H9 (cell line): ENCODE results near the gene RAB22A. TPM values are rescaled to one million over a fixed set of nuclear protein-coding genes. Genes with fewer than 3 reads are reported as not detected.
A peak's percentile ranks its signal among the peaks of the same experiment; 100 is the strongest.

Experiments
- DNase-seq: peaks from one replicate; pipeline ENCODE4 v3.0.0-alpha.2; 2017
- H2AFZ ChIP-seq: one replicate; pipeline ENCODE4 v1.6.1; 2013; ENCODE audit warnings: mild to moderate bottlenecking, low read length, control low read depth, moderate library complexity
- H2AK5ac ChIP-seq: 2 replicates; pipeline ENCODE4 v1.6.1; 2013; ENCODE audit warnings: low read length, control low read depth, mixed read lengths; ENCODE audit not compliant: insufficient read length
- H2BK120ac ChIP-seq: one replicate; pipeline ENCODE4 v1.6.1; 2013; ENCODE audit warnings: low read depth, mild to moderate bottlenecking, low read length, control low read depth, inconsistent platforms; ENCODE audit not compliant: poor library complexity, severe bottlenecking
- H2BK12ac ChIP-seq: 2 replicates; pipeline ENCODE4 v1.6.1; 2013; ENCODE audit warnings: low read length, control low read depth, mixed read lengths, low read depth; ENCODE audit not compliant: insufficient read length
- H2BK15ac ChIP-seq: 2 replicates; pipeline ENCODE4 v1.6.1; 2013; ENCODE audit warnings: low read depth, low read length, control low read depth
- H2BK20ac ChIP-seq: one replicate; pipeline ENCODE4 v1.6.1; 2013; ENCODE audit warnings: low read depth, mild to moderate bottlenecking, low read length, control low read depth, inconsistent platforms; ENCODE audit not compliant: poor library complexity, severe bottlenecking
- H2BK5ac ChIP-seq: 2 replicates; pipeline ENCODE4 v1.6.1; 2013; ENCODE audit warnings: low read length, control low read depth, mixed read lengths; ENCODE audit not compliant: insufficient read length
- H3K14ac ChIP-seq: 2 replicates; pipeline ENCODE4 v1.6.1; 2013; ENCODE audit warnings: low read length, control low read depth; ENCODE audit not compliant: insufficient read depth
- H3K18ac ChIP-seq: 2 replicates; pipeline ENCODE4 v1.6.1; 2013; ENCODE audit warnings: low read depth, mild to moderate bottlenecking, mixed read lengths, low read length, control low read depth; ENCODE audit not compliant: insufficient read length
- H3K23ac ChIP-seq: 2 replicates; pipeline ENCODE4 v1.6.1; 2013; ENCODE audit warnings: low read length, control low read depth, mixed read lengths, low read depth; ENCODE audit not compliant: insufficient read length
- H3K23me2 ChIP-seq: 2 replicates; pipeline ENCODE4 v1.6.1; 2013; ENCODE audit warnings: low read depth, mild to moderate bottlenecking, mixed read lengths, low read length, control low read depth; ENCODE audit not compliant: insufficient read length, poor library complexity, severe bottlenecking
- H3K27ac ChIP-seq: 2 replicates; pipeline ENCODE4 v1.5.1; 2013; ENCODE audit warnings: low read length, control low read depth, mixed read lengths, low read depth; ENCODE audit not compliant: insufficient read length
- H3K27me3 ChIP-seq: 2 replicates; pipeline ENCODE4 v1.6.1; 2013; ENCODE audit warnings: low read length, control low read depth, inconsistent platforms; ENCODE audit not compliant: insufficient read depth
- H3K4ac ChIP-seq: 2 replicates; pipeline ENCODE4 v1.6.1; 2013; ENCODE audit warnings: low read depth, mild to moderate bottlenecking, control low read depth, inconsistent platforms, low read length, moderate library complexity
- H3K4me1 ChIP-seq: 2 replicates; pipeline ENCODE4 v1.6.1; 2013; ENCODE audit warnings: low read length, control low read depth, inconsistent platforms; ENCODE audit not compliant: insufficient read depth
- H3K4me2 ChIP-seq: 2 replicates; pipeline ENCODE4 v1.6.1; 2013; ENCODE audit warnings: low read length, control low read depth, mixed read lengths; ENCODE audit not compliant: insufficient read length, insufficient read depth
- H3K56ac ChIP-seq: 2 replicates; pipeline ENCODE4 v1.6.1; 2013; ENCODE audit warnings: low read depth, mild to moderate bottlenecking, mixed read lengths, low read length, control low read depth; ENCODE audit not compliant: insufficient read length
- H3K79me1 ChIP-seq: 2 replicates; pipeline ENCODE4 v1.6.1; 2013; ENCODE audit warnings: low read depth, mild to moderate bottlenecking, moderate library complexity, low read length, control low read depth, inconsistent platforms; ENCODE audit not compliant: insufficient read depth, poor library complexity, severe bottlenecking
- H3K79me2 ChIP-seq: 2 replicates; pipeline ENCODE4 v1.6.1; 2013; ENCODE audit warnings: low read length, control low read depth, inconsistent platforms; ENCODE audit not compliant: insufficient read depth
- H3K9ac ChIP-seq: 2 replicates; pipeline ENCODE4 v1.6.1; 2013; ENCODE audit warnings: low read length, control low read depth, mixed read lengths; ENCODE audit not compliant: insufficient read length; ENCODE audit errors: extremely low read depth
- H3K9me3 ChIP-seq: one replicate; pipeline ENCODE4 v1.6.1; 2013; ENCODE audit warnings: low read depth, low read length, inconsistent platforms; ENCODE audit not compliant: control insufficient read depth
- H3T11ph ChIP-seq: one replicate; pipeline ENCODE4 v1.6.1; 2013; ENCODE audit warnings: mild to moderate bottlenecking, low read length, control low read depth, inconsistent platforms
- H4K20me1 ChIP-seq: one replicate; pipeline ENCODE4 v1.6.1; 2013; ENCODE audit not compliant: control insufficient read depth, insufficient read length, insufficient read depth
- H4K5ac ChIP-seq: 2 replicates; pipeline ENCODE4 v1.6.1; 2013; ENCODE audit warnings: low read depth, mild to moderate bottlenecking, mixed read lengths, low read length, control low read depth; ENCODE audit not compliant: insufficient read length
- H4K8ac ChIP-seq: replicated peaks from 2 replicates; pipeline ENCODE4 v1.6.1; 2013; ENCODE audit warnings: low read length, control low read depth, mixed read lengths, low read depth; ENCODE audit not compliant: insufficient read length
- H4K91ac ChIP-seq: 2 replicates; pipeline ENCODE4 v1.6.1; 2013; ENCODE audit warnings: low read depth, mild to moderate bottlenecking, moderate library complexity, mixed read lengths, low read length, control low read depth; ENCODE audit not compliant: insufficient read length
- H3K27ac Mint-ChIP-seq, 3 experiments: 2 replicates in 2 of 3; 3 replicates in 1 of 3; pipeline ENCODE4 v1.8.0; 2020 to 2021; ENCODE audit warnings: mixed read lengths in 3 of 3, mild to moderate bottlenecking in 1 of 3, moderate library complexity in 1 of 3
- H3K27me3 Mint-ChIP-seq: 2 replicates; pipeline ENCODE4 v1.8.0; 2021; ENCODE audit warnings: low read depth, mild to moderate bottlenecking, moderate library complexity, mixed read lengths
- H3K36me3 Mint-ChIP-seq, 3 experiments: 2 replicates in 2 of 3; 3 replicates in 1 of 3; pipeline ENCODE4 v1.8.0; 2020 to 2021; ENCODE audit warnings: low read depth in 3 of 3, mixed read lengths in 3 of 3; ENCODE audit not compliant: insufficient read depth in 1 of 3
- H3K4me1 Mint-ChIP-seq, 2 experiments: 2 replicates each; pipeline ENCODE4 v1.8.0; 2020; ENCODE audit warnings: mixed read lengths in 2 of 2
- H3K4me3 Mint-ChIP-seq, 2 experiments: 2 replicates in 1 of 2; 3 replicates in 1 of 2; pipeline ENCODE4 v1.8.0; 2020 to 2021; ENCODE audit warnings: mild to moderate bottlenecking in 2 of 2, mixed read lengths in 2 of 2, moderate library complexity in 1 of 2
- H3K9me3 Mint-ChIP-seq, 2 experiments: 2 replicates in 1 of 2; 3 replicates in 1 of 2; pipeline ENCODE4 v1.8.0; 2020; ENCODE audit warnings: mild to moderate bottlenecking in 2 of 2, mixed read lengths in 2 of 2, moderate library complexity in 1 of 2
- WGBS: extraction: QIAGEN DNeasy Blood & Tissue Kit; methylation state at CpG from one replicate; pipeline ENCODE4 v1.1.7; 2013; ENCODE audit warnings: missing lambda C conversion rate, low lambda C conversion rate, mixed read lengths; ENCODE audit not compliant: insufficient read length; ENCODE audit errors: extremely low coverage; 5-methylcytosine and 5-hydroxymethylcytosine counted together
- total RNA-seq: library from RNA; stranded (reverse); gene quantifications from 2 replicates; pipeline ENCODE4 v1.2.1, GENCODE V29; 2021
- TF ChIP-seq, protein P1 (sequence below): fragments of 200-600 bp; sonication (generic); conservative IDR thresholded peaks from 3 replicates; pipeline ENCODE4 v1.8.0; 2021; ENCODE audit warnings: antibody characterized with exemption, mild to moderate bottlenecking

Gene RAB22A
- total RNA-seq, 1 experiment from 2014 or later, result 6.3 TPM

DNA sequence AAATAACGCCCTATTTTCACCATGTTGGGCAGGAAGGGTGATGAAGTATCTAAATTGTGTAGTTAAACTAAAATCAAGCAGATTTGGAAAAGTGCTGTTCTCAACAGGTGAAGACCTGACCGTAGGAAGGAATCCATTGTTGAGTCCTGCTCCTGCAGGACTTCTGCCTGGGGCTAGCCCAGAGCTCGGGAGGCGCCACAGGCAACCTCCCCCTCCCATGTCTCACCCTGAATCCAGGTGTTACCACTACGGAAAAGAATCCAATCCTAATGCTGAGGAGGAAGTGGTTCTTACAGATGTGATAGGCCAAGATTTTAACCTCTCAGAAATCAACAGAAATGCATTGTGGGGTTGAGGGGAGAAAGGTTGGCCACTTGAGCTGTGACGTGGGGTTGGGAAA lies 30.2 kb downstream of the RAB22A start:
- Histone ChIP-seq H3K79me2 (no peaks in the 10 kb centered on the region), H4K5ac (no peak overlapping the region), H4K20me1 (no peaks in the 10 kb centered on the region), H2AK5ac (no peak overlapping the region), H3T11ph (no peak overlapping the region), H3K4me2 (no peak overlapping the region), H4K8ac (no peak overlapping the region), H3K18ac (no peak overlapping the region), H3K14ac (no peak overlapping the region), H2AFZ (no peak overlapping the region), H2BK120ac (no peak overlapping the region), H2BK5ac (no peak overlapping the region), H3K4me1 (peaks cover 6% of the 10 kb centered on the region; the same call in 1 of the 2 replicates), H3K9me3 (no peaks in the 10 kb centered on the region), H3K56ac (no peak overlapping the region), H3K23ac (no peak overlapping the region), H4K91ac (no peak overlapping the region), H3K23me2 (no peaks in the 10 kb centered on the region), H2BK20ac (no peak overlapping the region), H3K4ac (no peak overlapping the region), H3K27ac (no peak overlapping the region), H3K27me3 (no peaks in the 10 kb centered on the region), H3K9ac (no peak overlapping the region), H2BK12ac (no peak overlapping the region), H2BK15ac (no peak overlapping the region), H3K79me1 (no peaks in the 10 kb centered on the region)
- Mint-ChIP-seq H3K4me1 (peaks cover 16 to 17% of the 10 kb centered on the region in 2 experiments), H3K36me3 (peaks cover 6 to 10% (median 8%) of the 10 kb centered on the region in 3 experiments; a peak in 5 of 7 replicates), H3K27me3 (no peaks in the 10 kb centered on the region), H3K4me3 (no peak overlapping the region), H3K27ac (peak overlapping the region in 1 of 3 experiments; percentile 3; a peak in 1 of 7 replicates), H3K9me3 (no peaks in the 10 kb centered on the region)
- no peak for DNase-seq
- TF ChIP-seq, protein P1, sequence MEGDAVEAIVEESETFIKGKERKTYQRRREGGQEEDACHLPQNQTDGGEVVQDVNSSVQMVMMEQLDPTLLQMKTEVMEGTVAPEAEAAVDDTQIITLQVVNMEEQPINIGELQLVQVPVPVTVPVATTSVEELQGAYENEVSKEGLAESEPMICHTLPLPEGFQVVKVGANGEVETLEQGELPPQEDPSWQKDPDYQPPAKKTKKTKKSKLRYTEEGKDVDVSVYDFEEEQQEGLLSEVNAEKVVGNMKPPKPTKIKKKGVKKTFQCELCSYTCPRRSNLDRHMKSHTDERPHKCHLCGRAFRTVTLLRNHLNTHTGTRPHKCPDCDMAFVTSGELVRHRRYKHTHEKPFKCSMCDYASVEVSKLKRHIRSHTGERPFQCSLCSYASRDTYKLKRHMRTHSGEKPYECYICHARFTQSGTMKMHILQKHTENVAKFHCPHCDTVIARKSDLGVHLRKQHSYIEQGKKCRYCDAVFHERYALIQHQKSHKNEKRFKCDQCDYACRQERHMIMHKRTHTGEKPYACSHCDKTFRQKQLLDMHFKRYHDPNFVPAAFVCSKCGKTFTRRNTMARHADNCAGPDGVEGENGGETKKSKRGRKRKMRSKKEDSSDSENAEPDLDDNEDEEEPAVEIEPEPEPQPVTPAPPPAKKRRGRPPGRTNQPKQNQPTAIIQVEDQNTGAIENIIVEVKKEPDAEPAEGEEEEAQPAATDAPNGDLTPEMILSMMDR, result no peak
- WGBS, result no CpG with 5 or more reads among the region's 6 CpGs
